SW480 (cell line): ENCODE results near the gene E2F1.

Source experiments
- DNase-seq: peaks from one replicate; pipeline ENCODE4 v3.0.0-alpha.2; 2016; ENCODE audit warnings: low spot score

Gene E2F1, protein sequence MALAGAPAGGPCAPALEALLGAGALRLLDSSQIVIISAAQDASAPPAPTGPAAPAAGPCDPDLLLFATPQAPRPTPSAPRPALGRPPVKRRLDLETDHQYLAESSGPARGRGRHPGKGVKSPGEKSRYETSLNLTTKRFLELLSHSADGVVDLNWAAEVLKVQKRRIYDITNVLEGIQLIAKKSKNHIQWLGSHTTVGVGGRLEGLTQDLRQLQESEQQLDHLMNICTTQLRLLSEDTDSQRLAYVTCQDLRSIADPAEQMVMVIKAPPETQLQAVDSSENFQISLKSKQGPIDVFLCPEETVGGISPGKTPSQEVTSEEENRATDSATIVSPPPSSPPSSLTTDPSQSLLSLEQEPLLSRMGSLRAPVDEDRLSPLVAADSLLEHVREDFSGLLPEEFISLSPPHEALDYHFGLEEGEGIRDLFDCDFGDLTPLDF

GRCh38 chr20:33686100-33686983 lies at the start of gene E2F1:
E2F1 (minus strand) TSS chr20:33686385; CDS start chr20:33686264, 121 bp downstream.
- peak; percentile 97 for DNase-seq

DNA sequence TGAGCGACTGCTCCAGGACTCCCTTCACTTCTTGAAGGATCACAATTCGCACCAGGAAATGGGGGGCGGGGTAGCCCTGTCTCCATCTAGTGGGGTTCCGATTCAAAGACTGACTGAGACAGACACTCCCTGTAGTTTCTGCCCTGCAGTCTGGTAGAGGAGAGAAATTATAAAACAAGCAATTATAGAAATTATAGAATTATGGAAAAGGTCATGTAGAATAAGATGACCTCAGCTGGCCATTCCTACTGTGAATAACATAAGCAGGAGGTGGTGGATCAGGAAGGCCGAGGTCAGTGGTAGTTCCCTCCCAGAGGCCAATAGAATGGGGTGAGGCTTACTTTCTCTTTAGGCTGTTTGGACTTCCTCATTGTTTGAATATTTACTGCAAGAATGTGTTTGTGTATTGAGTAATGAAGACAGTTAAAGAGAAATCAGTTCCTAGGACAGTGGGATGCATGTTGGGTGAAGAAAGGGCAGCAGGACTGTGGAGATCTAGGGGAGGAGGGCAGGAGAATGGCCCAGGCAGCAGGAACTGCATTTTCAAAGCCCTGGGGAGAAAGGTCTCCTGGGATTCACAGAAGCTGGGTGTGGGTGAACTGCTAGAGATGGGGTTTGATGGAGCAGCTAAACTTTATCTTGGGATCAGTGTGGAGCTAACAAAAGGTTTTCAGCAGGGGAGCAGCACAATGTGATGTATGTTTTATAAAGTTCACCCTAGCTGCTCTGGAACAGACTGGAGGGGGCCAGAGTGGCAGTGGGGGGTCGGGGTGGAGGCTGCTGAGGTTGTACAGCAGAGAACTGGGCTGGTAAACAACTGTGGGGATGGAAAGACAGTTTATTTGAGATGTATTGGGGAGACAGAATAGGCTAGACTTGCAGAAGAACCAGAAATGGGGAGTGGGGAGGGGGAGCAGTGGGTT lies 47.7 kb upstream of the E2F1 start:
- peak; percentile 87 for DNase-seq

GRCh38 chr20:33732166-33732970 lies 46.2 kb upstream of the E2F1 start:
- peak; percentile 87 for DNase-seq

GRCh38 chr20:33731693-33732165 lies 45.5 kb upstream of the E2F1 start, which contains the start of gene ZNF341:
ZNF341 (plus strand) TSS chr20:33731996; CDS start chr20:33732022, 26 bp downstream.
- peak; percentile 94 for DNase-seq

GRCh38 chr20:33730946-33731692 lies 44.9 kb upstream of the E2F1 start:
- DNase-seq: no peak

DNA sequence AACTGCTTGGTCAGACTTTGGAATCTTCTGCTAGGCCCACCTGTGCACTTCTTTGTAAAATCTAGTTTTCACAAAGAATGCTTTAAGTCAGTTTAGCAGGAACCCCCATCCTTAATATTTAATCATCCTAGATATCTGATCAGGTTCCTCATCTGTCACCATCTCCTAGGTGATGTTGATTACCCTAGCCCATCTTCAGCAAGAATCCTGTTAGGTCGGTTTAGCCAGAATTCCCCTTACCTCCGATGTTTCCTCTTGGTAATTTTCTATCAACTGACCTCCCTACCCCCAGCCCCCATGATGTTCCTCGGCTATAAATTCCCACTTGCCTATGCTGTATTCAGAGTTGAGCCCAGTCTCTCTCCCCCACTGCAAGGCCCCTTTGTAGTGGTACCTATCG lies 42.9 kb upstream of the E2F1 start:
- DNase-seq: no peak

DNA sequence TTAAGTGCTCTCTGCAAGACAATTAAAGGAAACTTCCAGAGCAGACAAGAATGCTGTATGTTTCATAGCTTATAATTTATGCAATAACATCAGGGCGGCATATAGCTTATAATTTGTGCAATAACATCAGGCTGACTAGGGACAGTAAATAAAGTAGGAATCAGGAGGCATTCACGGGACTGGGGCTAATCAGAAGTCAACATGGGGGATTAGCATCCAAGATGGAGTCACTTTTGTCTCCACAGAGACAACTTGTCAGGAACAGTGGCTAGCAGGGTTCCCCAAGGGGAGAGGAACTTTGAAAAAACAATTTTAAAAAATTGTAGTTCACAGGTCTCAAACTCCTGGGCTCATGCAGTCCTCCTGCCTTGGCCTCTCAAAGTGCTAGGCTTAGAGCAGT lies 42.3 kb upstream of the E2F1 start:
- DNase-seq: no peak

- DNase-seq: no peak
Measured at GRCh38 chr20:33727806-33728205, 41.6 kb upstream of the E2F1 start.

GRCh38 chr20:33727115-33727479 lies 40.9 kb upstream of the E2F1 start:
- no peak for DNase-seq

GRCh38 chr20:33725607-33726264 lies 39.6 kb upstream of the E2F1 start:
- no peak for DNase-seq

- no peak for DNase-seq
Measured at GRCh38 chr20:33724439-33725094, 38.4 kb upstream of the E2F1 start.

GRCh38 chr20:33721391-33722140 lies 35.4 kb upstream of the E2F1 start:
- no peak for DNase-seq

DNA sequence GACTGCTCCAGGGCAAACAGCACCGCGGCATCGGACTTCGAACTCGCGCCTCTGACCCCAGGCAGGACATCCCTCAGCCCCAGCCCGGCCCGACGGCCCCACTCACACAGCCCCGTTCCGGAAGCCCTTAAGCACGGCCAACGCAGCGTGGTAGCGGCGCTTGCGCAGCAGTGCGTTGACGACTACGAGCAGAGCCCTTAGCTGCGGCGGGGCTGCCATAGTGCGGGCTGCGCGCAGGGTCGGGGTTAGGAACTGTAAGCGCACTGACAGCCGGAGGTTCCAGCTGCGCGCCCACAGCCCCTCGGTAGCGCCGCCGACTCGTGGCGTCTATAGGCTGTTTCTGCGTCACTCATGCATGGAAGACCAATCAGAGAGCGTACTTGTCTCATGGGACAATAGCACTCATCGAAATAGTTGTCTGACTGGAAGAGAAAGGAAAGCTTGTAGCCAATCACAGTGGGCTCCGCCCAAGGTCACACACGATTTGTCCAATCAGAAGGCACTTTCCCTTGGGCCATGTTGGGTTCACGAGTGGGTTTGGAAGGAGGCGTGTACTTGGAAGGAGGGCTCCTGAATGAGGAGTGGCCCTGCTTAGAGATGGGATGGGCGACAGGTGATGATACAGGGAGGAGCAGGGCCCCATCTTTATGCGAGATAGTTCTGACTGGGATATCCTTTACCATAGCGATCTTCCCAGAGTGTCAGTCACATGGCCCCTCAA lies 34.0 kb upstream of the E2F1 start, which contains the start of gene PXMP4:
TSS of gene PXMP4 (minus strand) at position 322 of the 721 bp plus-strand sequence. CDS start at position 219, 103 bp downstream.
- peak; percentile 100 for DNase-seq

DNA sequence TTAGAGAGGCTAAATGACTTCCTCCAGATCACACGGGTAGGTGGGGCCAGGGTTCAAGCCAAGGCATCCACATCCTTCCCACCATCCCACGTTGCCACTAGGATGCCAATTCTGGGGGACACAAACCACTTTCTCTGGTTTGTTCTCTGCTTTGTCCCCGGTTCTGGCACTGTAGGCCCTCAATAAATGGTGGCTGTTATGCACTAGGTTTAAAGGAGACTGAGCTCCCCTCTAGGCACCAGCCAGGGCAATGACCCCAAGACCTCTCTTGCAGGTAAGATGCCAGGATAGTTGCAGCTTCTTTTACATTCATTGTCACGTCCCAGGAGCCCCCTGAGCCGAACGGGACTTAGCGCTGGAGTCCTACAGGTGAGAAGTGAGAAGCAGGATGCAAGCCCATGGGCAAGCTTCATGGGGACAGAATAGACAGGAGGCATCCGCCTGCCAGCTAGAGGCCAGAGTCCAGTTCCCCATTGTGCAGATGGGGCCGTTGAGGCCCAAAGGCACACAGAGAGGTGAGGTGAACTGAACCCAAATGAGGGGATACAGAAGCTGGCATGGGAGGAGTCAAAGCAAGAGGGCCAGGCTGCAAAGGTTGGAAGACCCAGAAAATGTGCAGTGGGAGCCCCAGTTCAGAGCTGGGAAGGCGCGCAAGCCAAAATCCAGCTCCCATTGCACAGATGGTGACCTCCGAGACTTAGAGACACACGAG lies 33.2 kb upstream of the E2F1 start:
- DNase-seq: no peak

DNA sequence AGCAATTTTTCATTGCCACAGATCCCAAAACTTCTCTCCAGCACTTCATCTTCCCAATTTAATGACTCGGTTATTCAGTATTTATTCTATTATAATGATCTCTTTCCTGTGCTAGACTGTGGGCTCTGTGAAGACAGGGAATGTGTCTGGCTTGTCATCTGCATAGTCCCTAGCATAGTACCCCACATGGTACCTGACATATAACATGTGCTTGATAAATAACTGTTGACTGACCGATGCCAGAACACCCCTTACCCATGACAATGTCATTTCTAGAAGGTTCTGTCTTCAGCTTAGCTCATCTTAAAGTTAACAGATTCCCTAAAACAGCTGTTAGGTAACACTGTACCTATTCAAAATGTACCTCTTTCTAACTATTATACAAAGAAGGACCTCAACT lies 30.3 kb upstream of the E2F1 start:
- DNase-seq: no peak

GRCh38 chr20:33713865-33714367 lies 27.7 kb upstream of the E2F1 start:
- no peak for DNase-seq

DNA sequence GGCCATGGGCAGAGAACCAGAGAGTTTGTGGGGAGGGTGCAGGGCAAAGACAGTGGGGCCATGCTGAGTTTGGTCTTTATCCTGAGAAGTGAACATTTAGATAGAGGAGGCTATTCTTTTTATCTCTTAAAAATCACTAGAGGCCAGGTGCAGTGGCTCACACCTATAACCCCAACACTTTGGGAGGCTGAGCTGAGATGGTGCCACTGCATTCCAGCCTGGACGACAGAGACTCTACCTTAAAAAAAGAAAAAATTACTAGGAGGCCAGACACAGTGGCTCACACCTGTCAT lies 25.2 kb upstream of the E2F1 start:
- no peak for DNase-seq
